NOMO-1 treated with dmso at 0.1 percent for 144 hours (cell line): ENCODE results near the gene ZFYVE16.
"Not testable (repeated sequence)": the region's sequence is repeated elsewhere in the genome, so short reads cannot be mapped to it uniquely, and the experiment has no call there.

Source experiments
- DNase-seq: peaks from one replicate; lab custom pipeline; 2025; ENCODE audit not compliant: unreplicated experiment; lab: John Stamatoyannopoulos, UW

Gene ZFYVE16

DNA sequence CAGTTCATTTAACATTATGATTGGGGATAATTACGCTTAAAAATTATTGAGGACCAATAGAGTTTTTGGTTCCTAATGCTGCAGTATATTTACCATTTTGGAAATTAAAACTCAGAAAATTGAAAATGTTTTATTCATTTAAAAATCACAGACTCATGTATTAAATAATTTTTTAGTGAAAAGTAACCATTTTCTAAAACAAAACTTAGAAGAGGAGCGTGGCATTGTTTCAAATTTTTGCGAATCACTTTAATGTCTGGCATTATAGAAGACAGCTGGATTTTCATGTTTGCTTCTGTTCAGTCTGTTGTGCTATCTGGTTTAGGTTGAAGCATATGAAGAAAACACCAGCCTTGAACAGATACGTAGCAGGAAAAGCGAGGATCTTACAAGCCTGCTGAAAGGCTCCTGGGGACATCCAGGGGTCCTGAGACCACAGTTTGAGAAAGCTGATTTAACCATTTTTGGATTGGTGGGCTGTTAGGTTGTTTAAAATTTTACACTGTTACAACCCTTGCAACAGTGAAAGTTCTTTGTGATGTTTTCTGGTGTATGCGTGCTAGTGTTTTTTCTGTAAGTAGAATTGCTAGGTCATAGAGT lies 1.6 kb downstream of the ZFYVE16 start:
- no peak for DNase-seq

DNA sequence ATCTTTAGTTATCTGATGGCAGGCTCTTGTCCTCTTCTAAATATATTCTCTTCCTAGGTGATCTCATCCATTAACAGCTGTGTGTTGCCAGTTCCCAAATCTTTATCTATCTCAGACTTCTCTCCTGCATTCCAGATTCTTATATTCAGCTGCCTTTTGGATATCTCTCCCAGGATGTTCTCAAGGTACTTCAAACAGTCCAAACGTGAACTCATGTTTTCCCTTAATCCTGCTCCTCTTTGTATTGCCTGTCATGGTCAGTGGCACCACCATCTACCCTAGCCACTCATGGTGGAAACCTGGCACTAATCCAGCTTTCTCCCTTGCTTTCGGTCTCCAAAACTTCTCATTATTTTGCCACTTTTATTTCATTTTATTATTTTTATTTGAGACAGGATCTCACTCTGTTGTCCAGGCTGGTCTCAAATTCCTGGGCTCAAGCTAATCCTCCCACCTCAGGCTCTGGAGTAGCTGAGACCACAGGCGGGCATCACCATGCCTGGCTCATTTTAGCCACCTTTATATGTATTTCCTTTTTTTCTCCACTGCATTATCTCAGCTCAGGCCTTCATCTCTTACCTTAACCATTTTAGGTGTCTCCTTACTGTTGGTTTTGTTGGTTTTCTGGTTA lies 3.8 kb downstream of the ZFYVE16 start:
- DNase-seq = no peak

DNA sequence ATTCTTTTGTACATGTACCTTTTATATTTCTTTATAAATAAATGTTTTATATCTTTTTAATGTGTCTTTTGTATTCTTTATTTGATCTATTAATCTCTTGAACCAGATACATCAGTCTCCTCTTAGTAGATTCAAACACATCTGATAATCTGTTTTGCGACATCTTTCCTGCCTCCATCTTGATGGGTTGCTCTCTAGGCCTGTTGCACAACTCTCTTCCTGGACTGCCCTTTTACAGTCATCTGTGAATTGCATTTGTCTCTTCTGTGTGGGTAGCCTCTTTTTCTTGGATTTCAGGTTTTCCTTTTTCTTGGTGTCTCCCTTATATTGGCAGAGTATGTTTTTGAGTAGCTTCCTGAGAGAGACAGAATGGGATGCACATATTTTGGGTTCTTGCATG lies 6.2 kb downstream of the ZFYVE16 start:
- DNase-seq = peak; percentile 48

DNA sequence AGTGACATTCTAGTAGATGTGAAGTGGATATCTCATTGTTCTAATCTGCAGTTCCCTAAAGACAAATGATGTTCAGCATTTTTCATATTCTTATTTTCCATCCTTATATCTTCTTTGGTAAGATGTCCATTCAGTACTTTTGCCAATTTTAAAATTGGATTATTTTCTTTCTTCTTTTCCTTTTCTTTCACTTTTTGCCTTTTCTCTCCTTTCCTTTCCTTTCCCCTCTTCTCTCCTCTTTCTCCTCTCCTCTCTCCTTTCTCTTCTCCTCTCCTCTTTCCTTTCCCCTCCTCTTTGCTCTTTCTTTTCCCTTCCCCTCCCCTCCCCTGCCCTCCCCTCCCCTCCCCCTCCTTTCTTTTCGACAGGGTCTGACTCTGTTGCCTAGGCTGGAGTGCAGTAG lies 10.1 kb downstream of the ZFYVE16 start:
- no peak for DNase-seq

DNA sequence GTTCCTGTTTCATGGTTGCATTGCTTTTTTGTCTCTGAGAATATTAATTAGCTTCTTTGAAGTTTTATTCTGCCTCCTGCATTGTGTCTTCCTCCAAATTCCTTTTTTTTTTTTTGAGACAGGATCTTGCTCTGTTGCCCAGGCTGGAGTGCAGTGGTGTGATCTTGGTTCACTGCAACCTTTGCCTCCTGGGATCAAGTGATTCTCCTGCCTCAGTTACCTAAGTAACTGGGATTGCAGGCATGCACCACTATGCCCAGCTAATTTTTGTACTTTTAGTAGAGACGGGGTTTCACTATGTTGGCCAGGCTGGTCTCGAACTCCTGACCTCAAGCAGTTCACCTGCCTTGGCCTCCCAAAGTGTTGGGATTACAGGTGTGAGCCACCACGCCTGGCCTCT lies 16.5 kb downstream of the ZFYVE16 start:
- DNase-seq = not testable (repeated sequence)

DNA sequence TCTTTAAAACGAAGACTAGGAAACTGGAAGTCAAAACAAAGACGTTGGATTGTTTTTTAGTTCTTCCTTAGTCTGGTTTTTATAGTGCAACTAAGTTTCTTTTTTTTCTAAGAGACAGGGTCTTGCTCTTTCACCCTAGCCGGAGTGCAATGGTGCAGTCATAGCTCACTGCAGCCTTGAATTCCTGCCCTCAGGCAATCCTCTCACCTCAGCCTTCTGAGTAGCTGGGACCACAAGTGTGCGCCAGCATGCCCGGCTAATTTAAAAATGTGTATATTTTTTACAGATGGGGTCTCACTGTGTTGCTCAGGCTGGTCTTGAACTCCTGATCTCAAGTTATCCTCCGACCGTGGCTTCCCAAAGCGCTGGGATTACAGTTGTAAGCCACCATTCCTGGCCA lies 27.6 kb downstream of the ZFYVE16 start:
- DNase-seq = no peak

DNA sequence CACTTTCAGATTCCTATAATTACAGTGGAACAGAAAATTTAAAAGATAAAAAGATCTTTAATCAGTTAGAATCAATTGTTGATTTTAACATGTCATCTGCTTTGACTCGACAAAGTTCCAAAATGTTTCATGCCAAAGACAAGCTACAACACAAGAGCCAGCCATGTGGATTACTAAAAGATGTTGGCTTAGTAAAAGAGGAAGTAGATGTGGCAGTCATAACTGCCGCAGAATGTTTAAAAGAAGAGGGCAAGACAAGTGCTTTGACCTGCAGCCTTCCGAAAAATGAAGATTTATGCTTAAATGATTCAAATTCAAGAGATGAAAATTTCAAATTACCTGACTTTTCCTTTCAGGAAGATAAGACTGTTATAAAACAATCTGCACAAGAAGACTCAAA lies 29.5 kb downstream of the ZFYVE16 start:
- DNase-seq = peak; percentile 42

DNA sequence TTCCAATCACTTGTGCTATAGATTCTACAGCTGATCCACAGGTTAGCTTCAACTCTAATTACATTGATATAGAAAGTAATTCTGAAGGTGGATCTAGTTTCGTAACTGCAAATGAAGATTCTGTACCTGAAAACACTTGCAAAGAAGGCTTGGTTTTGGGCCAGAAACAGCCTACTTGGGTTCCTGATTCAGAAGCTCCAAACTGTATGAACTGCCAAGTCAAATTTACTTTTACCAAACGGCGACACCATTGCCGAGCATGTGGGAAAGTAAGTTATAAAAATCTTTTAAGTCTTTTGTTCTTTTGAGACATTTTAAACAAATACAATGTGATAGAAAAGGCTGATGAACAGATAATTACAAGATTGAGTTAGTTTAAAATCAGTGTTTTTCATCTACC lies 30.9 kb downstream of the ZFYVE16 start:
- DNase-seq = no peak

DNA sequence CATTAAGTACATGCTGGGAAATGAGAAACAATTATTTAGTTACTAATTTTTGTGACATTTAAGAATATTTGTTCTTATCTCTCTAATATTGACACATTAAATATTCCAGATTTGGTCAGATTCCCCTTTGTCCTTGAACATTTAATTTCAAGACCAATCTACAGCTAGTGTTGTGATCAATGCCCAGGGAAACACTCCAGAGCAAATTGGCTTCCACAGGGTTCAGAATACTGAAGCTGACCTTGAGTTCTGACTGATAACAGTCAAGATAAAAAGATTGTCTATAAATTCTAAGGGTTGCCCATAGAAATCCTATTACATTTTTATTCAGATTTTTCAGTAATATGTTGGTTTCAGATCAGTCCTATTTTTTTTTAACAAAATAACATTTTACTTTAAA lies 31.3 kb downstream of the ZFYVE16 start:
- DNase-seq = no peak

DNA sequence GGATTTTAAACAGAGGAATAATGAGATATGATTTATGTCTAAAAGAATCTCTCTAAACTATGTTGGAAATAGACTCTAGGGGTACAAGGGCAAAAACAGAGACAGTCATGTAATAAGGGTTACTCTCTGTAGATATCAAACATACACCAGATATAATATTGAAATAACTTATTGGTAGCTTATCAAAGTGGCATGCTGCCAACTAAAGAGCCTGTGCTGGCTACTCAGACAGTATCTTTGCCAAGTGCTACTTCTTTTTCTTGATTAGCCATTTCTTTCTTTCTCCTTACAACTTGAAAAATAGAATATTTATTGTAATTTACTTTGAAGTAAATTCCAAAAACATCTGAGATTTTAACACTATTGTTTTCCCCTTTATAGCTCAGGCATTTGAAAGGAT lies 34.9 kb downstream of the ZFYVE16 start:
- no peak for DNase-seq

DNA sequence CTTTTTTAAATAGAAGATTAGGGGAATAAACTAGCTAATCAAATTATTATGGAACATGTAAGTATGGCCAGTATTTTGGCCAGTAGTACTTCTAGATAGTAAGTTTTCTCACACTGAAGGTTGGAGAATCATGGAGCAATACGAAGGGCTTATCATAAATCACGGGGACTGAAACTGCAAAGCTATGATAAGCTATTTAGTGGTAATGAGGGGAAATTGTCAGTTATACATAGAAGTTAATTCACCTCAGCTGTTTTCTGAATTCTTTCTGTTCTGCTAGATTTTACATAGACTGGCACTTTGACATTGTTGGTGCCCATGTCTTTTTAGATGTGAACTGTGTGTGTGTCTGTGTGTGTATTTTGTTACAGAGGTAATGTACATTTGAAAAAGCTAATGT lies 45.5 kb downstream of the ZFYVE16 start:
- DNase-seq = no peak

DNA sequence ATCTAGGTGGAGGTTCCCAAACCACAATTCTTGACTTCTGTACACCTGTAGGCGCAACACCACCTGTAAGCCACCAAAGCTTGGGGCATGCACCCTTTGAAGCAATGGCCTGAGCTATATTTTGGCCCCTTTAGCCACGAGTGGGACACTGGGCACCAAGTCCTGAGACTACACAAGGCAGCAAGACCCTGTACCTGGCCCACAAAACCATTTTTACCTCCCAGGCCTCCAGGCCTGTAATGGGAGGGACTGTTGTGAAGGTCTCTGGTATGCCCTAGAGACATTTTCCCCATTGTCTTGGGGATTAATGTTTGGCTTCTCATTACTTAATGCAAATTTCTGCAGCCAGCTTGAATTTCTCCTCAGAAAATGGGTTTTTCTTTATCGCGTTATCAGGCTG lies 55.4 kb downstream of the ZFYVE16 start:
- no peak for DNase-seq

DNA sequence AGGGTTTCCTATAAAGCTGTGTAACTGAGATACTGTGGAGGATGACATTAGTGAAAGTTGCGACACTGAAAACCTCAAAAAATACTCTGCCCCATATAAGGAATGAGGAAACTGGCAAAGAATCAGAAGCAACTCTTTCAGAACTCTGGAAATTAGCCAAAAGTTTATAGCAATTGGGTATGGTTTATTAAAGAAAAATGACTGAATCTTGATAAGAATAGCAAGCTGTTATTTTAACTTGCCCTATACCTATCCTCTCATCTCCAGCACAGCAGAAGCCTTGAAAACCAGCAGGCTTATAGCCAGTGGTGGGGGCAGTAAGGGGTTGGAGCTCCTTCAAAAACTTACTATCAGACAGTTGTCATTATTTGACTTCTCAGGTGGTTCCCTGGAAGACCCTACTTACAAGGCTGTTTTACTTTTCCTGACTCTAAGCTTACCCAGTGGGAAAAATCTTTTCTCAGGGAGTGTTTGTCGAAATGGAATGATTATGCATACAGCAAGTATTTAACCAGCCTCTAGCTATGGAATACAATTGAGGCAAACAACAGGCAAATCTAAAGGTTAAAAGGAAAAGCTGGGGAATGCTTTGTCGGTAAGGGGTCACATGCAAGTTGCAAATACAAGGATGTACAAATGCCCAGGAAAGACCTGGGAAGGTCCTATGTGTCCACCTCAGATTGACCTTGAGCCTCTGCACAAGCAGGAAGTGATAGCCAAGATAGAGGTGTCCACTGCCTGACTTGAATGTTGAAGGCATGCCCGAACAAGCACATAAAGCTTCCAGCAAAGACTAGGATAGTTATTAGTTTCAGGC lies 59.0 kb downstream of the ZFYVE16 start:
- DNase-seq = no peak

DNA sequence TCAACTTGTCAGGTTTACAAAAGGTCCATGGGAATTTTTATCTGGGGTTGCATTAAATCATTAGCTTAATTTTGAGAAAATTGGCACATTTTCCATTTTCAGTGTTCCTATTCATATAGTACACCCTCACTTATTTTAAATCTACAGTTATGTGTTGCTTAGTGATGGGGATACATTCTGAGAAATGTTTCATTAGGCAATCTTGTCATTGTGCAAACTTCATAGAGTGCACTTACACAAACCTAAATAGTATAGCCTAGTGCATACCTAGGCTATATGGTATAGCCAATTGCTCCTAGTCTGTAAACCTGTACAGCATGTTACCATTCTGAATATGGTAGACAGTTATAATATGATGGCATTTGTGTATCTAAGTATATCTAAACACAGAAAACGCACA lies 60.3 kb downstream of the ZFYVE16 start:
- DNase-seq = no peak

DNA sequence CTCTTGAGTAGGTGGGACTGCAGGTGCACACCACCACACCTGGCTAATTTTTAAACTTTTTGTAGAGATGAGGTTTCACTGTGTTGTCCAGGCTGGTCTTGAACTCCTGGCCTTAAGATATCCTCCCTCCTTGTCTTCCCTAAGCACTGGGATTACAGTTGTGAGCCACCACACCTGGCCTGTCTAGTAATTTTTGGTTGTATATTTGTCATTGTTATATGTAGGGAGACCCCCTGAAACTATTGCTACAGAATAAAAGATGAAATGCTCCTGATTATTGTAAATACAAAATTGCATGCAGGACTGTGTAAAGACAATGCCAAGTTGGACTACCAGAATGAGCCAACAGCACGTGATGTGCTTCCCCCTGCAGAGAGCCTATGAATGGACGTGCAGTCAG lies 62.8 kb downstream of the ZFYVE16 start:
- not testable (repeated sequence) for DNase-seq

DNA sequence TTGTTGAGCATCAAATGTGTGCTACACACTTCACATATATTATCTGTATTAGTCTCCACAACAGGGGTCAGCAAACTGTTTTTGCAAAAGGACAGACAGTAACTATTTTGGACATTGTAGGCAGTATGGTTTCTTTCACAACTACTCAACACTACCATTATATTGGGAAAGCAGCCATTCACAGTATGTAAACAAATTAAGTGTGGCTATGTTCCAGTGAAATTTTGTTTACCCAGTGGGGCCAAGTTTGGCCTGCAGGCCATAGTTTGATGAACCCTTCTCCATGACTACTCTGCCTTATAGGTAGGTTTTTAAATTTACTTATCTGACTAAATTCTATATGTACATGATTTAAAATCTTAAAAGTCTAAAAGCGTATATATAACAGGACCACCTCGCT lies 67.1 kb downstream of the ZFYVE16 start:
- DNase-seq = no peak

DNA sequence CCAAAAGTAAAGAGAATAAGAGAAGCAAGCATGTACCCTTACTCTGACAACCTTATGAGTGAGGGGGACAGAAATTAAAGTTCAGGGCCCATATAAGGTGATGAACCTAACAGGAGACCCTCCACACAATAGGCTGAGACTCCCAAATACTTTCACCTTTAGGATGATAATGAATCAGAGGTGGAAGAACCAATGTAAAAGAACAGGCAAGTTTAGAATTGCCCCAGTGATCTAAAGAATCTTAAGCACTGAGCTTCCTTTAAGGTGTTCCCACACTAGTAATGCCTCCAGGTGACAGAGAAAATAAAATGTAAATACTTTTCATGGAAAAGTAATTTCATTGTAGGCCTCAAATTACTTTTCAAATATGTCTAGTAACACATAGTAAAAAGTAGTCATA lies 71.8 kb downstream of the ZFYVE16 start:
- no peak for DNase-seq

DNA sequence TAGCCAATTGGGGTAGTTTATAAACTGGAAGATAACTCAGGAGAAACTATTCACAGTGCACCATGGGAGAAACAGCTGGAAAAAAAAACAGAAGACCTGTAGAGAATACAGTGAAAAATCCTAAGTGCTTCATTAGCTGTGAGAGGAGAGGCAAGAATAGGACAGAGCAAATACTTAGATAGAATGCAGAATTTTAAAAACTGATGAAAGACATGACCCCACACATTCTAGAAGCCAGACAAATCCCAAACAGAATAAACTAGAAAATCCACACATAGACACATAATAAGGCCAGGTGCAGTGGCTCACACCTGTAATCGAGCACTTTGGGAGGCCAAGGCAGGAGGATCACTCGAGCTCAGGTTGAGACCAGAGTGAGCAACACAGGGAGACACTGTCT lies 72.5 kb downstream of the ZFYVE16 start:
- no peak for DNase-seq

DNA sequence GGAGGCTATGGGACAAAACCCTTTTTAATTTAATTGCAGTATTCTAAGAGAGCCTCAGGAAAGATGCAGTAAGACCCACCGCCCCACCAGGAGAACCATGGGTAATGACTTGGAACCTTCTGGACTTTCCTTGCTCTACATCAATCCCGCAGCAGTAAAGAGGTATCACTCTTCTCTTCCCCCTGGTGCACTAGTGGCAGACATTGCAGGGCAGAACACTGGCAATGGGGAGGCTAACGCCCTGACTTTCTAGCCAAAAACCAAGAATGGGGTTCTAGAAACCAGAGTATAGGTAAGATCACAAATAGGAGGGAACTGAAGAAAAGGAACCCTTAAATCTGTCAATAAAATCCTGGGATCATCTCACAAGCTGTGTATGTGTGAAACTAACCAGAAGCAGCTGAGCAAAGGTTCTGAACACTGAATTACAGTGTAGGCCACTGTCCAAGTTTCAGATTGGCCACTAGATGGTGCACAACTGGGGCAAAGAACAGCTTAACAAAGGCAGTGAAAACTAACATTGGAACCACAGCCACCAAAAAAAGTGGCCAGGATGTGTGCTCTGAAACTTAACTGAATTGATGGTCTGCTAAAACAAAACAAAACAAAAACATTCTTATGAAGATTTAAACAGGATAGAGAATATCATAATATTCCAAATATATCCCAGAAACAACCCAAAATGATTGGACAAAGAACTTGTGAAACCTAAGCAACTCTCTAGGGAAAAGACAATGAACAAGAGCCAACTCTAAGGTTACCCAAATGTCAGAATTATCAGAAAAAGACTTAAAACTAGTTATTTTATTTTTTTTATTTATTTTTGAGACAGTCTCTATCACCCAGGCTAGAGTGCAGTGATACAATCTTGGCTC lies 73.4 kb downstream of the ZFYVE16 start:
- peak; percentile 16 for DNase-seq

DNA sequence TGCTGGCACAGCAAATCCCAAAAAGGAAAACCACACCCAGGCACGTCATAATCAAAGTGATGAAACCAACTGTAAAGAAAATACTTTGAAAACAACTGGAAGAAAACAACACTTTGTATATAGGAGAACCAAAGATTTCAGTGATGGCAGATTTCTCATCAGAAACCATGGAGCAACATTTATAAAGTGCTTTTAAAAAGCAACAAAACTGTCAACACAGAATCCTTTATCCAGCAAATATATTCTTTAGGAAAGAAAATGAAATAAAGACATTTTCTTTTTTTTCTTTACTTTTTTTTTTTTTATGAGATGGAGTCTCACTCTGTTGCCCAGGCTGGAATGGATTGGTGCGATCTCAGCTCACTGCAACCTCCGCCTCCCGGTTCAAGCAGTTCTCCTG lies 74.7 kb downstream of the ZFYVE16 start:
- DNase-seq = no peak

DNA sequence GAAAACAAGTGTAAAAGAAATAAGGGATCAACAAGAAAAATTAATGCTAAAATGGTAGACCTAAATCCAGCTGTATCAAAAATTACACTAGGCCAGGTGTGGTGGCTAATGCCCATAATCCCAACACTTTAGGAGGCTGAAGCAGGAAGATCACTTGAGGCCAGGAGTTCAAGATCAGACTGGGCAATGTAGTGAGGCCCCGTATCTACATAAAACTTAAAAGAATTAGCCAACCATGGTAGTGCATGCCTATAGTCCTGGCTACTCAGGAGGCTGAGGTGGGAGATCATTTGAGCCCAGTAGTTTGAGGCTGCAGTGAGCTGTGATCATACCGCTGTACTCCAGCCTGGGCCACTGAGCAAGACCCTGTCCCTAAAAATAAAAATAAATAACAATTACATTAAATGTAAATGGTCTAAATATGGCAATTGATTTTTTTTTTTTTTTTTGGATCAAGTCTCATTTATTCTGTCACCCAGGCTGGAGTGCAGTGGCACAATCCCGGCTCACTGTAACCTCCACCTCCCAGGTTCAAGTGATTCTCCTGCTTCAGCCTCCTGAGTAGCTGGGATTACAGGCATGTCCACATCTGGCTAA lies 75.9 kb downstream of the ZFYVE16 start:
- no peak for DNase-seq
